Sigmoid colon (tissue), 4 donors: ENCODE results near the gene CCP110.

Source experiments
- CTCF ChIP-seq, 4 experiments: fragments of 450-650 bp in 3 of 4; fragments of 200-600 bp in 1 of 4; IDR thresholded peaks; one replicate each; pipeline ENCODE4 v1.5.1; 2016 to 2019; ENCODE audit warnings: antibody characterized with exemption in 4 of 4, mild to moderate bottlenecking in 3 of 4, moderate library complexity in 2 of 4
- EP300 ChIP-seq, 4 donors: sonication (generic); formaldehyde crosslinking; IDR thresholded peaks; one replicate each; pipeline ENCODE4 v1.6.1; 2017; ENCODE audit warnings: antibody characterized with exemption in 4 of 4
- POLR2A ChIP-seq, 2 donors: fragments of 450-650 bp; IDR thresholded peaks; one replicate each; pipeline ENCODE4 v1.6.1; 2016; ENCODE audit warnings: antibody characterized with exemption in 2 of 2, mild to moderate bottlenecking in 2 of 2, moderate library complexity in 2 of 2
- POLR2AphosphoS5 ChIP-seq, 4 donors: sonication (generic); formaldehyde crosslinking; IDR thresholded peaks; one replicate each; pipeline ENCODE4 v1.6.1; 2017; ENCODE audit warnings: antibody characterized with exemption in 4 of 4

GRCh38 chr16:19503461-19504075 lies 20.2 kb upstream of the CCP110 start:
- no peak for TF ChIP-seq POLR2A (IDR thresholded peaks at IDR 0.05)
- TF ChIP-seq CTCF (IDR thresholded peaks at IDR 0.05) = no peak
- TF ChIP-seq EP300 (IDR thresholded peaks at IDR 0.05) = no peak
- TF ChIP-seq POLR2AphosphoS5 (IDR thresholded peaks at IDR 0.05) = no peak
